Gastroesophageal sphincter (tissue), 4 donors: ENCODE results near the gene ST8SIA3. TPM values are rescaled to one million over a fixed set of nuclear protein-coding genes. Genes with fewer than 3 reads are reported as not detected.

Source experiments
- ATAC-seq: fragments of 150-250 bp; one replicate; pipeline ENCODE4 v1.9.1; 2016; ENCODE audit warnings: mild to moderate bottlenecking, moderate library complexity
- H3K27ac ChIP-seq, 4 donors: fragments of 200-600 bp; sonication (generic) in 3 of 4; 1 replicate in 3 of 4; 2 replicates in 1 of 4; pipeline ENCODE4 v1.5.1; 2016 to 2019
- H3K27me3 ChIP-seq: fragments of 200-600 bp; sonication (generic); one replicate; pipeline ENCODE4 v1.5.1; 2019
- H3K36me3 ChIP-seq, 2 donors: fragments of 200-600 bp; sonication (generic); one replicate each; pipeline ENCODE4 v1.5.1; 2019; ENCODE audit warnings: control low read depth in 1 of 2
- H3K4me1 ChIP-seq, 3 donors: fragments of 200-600 bp; sonication (generic); 1 replicate in 2 of 3; 2 replicates in 1 of 3; pipeline ENCODE4 v1.5.1; 2016 to 2019; ENCODE audit warnings: control low read depth in 2 of 3
- H3K4me3 ChIP-seq, 2 donors: fragments of 200-600 bp; sonication (generic); one replicate each; pipeline ENCODE4 v1.5.1; 2019; ENCODE audit warnings: mild to moderate bottlenecking in 1 of 2, moderate library complexity in 1 of 2
- H3K9me3 ChIP-seq, 3 donors: fragments of 200-600 bp; sonication (generic); one replicate each; pipeline ENCODE4 v1.5.1; 2017 to 2019; ENCODE audit warnings: control low read depth in 2 of 3
- EP300 ChIP-seq: sonication (generic); formaldehyde crosslinking; IDR thresholded peaks from one replicate; pipeline ENCODE4 v1.6.1; 2017; ENCODE audit warnings: antibody characterized with exemption, mild to moderate bottlenecking
- POLR2A ChIP-seq, 2 donors: fragments of 450-650 bp; IDR thresholded peaks; one replicate each; pipeline ENCODE4 v1.6.1; 2017; ENCODE audit warnings: antibody characterized with exemption in 2 of 2, mild to moderate bottlenecking in 2 of 2, moderate library complexity in 1 of 2
- POLR2AphosphoS5 ChIP-seq: sonication (generic); formaldehyde crosslinking; IDR thresholded peaks from one replicate; pipeline ENCODE4 v1.6.1; 2017; ENCODE audit warnings: antibody characterized with exemption
- WGBS, 2 donors: methylation state at CpG; one replicate each; pipeline ENCODE4 v1.1.5; 2018; ENCODE audit warnings: low coverage in 1 of 2; 5-methylcytosine and 5-hydroxymethylcytosine counted together
- total RNA-seq, 4 donors: library from RNA; depleted of rRNA; stranded (reverse); fragments of >200 nt; gene quantifications; one replicate each; pipeline ENCODE4 v1.1.0, GENCODE V29; 2016
- TF ChIP-seq, protein P1 (sequence below), 4 experiments: fragments of 200-600 bp in 2 of 4; fragments of 450-650 bp in 2 of 4; sonication (generic) in 1 of 4; IDR thresholded peaks; one replicate each; pipeline ENCODE4 v1.5.1; 2017 to 2019; ENCODE audit warnings: antibody characterized with exemption in 4 of 4, mild to moderate bottlenecking in 2 of 4, moderate library complexity in 2 of 4

Gene ST8SIA3
- total RNA-seq: under 1 TPM in 2 of 4 donors, not detected in 2; under 0.01 to 0.04 TPM

DNA sequence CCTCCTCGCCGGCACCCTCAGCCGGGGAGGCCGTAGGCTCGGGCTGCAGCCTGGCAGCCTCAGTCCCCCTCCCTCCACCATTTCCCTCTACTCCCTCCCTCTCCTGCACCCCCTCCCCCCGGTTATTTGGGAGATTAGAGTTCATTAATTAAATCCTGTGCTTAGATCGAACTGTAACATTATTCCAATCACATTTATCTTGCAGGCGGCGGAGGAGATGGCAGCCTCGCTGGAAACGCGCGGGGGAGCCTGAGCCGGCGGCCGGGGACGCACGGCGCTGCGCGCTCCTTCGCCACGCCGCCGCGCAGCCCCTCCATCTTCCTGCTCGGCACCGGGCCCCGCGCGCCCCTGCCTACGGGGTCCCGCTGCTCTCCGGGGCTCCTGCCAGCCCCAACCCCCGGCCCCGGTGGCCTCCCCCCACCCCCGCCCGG is at the start of gene ST8SIA3:
ST8SIA3 (plus strand) TSS at position 287 of the 431 bp plus-strand sequence. CDS start 290 bp downstream, outside the sequence.
- WGBS, 2 donors: 3% methylated on average over 6 of the region's 38 CpGs; no CpG with 5 or more reads in 1 of the 2 donors
- TF ChIP-seq POLR2AphosphoS5 (no peak), EP300 (no peak), POLR2A (IDR thresholded peaks at IDR 0.05) (no peak)
- TF ChIP-seq, protein P1, sequence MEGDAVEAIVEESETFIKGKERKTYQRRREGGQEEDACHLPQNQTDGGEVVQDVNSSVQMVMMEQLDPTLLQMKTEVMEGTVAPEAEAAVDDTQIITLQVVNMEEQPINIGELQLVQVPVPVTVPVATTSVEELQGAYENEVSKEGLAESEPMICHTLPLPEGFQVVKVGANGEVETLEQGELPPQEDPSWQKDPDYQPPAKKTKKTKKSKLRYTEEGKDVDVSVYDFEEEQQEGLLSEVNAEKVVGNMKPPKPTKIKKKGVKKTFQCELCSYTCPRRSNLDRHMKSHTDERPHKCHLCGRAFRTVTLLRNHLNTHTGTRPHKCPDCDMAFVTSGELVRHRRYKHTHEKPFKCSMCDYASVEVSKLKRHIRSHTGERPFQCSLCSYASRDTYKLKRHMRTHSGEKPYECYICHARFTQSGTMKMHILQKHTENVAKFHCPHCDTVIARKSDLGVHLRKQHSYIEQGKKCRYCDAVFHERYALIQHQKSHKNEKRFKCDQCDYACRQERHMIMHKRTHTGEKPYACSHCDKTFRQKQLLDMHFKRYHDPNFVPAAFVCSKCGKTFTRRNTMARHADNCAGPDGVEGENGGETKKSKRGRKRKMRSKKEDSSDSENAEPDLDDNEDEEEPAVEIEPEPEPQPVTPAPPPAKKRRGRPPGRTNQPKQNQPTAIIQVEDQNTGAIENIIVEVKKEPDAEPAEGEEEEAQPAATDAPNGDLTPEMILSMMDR (IDR thresholded peaks at IDR 0.05): no peak
- ATAC-seq: no peak
- Histone ChIP-seq H3K4me1 (peaks cover 0 to 21% (median 0%) of the 10 kb centered on the region in 3 donors), H3K27me3 (peaks cover 92% of the 10 kb centered on the region), H3K4me3 (no peak within 1 kb of the TSS), H3K36me3 (no peaks in the 10 kb centered on the region), H3K9me3 (peaks cover 0 to 8% (median 0%) of the 10 kb centered on the region in 3 donors), H3K27ac (no peak within 1 kb of the TSS)

DNA sequence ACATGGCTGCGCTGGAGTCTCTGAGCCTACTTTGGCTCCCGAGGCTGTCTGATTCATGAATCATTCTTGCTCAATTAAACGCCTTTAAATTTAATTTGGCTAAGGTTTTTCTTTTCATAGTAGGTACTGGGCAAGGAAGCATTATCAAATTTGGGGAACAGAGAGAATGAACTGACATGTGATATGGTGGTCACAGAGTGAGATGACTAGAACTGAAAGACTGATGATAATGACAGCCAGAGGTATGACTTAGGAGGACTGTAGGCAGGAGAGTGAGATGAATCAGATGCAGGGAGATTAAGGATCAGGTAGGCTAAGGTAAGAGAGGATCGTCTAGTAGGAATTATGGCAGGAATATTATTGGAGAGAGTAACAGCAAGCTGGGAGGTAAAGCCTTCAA is 40.9 kb upstream of the ST8SIA3 start:
- no peaks in the 10 kb centered on the region for H3K36me3 ChIP-seq
- no peak overlapping the region for H3K4me3 ChIP-seq
- H3K27ac ChIP-seq: no peak overlapping the region
- peaks cover 0 to 3% (median 0%) of the 10 kb centered on the region in 3 donors for H3K9me3 ChIP-seq
- H3K27me3 ChIP-seq: peaks cover 7% of the 10 kb centered on the region
- 67 to 70% methylated on average over 3 to 4 of the region's 4 CpGs for WGBS, 2 donors
- H3K4me1 ChIP-seq: no peaks in the 10 kb centered on the region
- no peak for ATAC-seq
- TF ChIP-seq POLR2A (IDR thresholded peaks at IDR 0.05): no peak

GRCh38 chr18:57312346-57313144 is 39.8 kb upstream of the ST8SIA3 start:
- no peak for TF ChIP-seq POLR2AphosphoS5
- TF ChIP-seq EP300: no peak
- TF ChIP-seq, protein P1 (IDR thresholded peaks at IDR 0.05): no peak
- TF ChIP-seq POLR2A (IDR thresholded peaks at IDR 0.05): no peak
- ATAC-seq: no peak
- no peaks in the 10 kb centered on the region for H3K4me1 ChIP-seq
- peaks cover 7% of the 10 kb centered on the region for H3K27me3 ChIP-seq
- 32 to 62% methylated on average over 3 of the region's 3 CpGs for WGBS, 2 donors
- H3K4me3 ChIP-seq: no peak overlapping the region
- no peak overlapping the region for H3K27ac ChIP-seq
- peaks cover 0 to 3% (median 0%) of the 10 kb centered on the region in 3 donors for H3K9me3 ChIP-seq
- H3K36me3 ChIP-seq: no peaks in the 10 kb centered on the region

DNA sequence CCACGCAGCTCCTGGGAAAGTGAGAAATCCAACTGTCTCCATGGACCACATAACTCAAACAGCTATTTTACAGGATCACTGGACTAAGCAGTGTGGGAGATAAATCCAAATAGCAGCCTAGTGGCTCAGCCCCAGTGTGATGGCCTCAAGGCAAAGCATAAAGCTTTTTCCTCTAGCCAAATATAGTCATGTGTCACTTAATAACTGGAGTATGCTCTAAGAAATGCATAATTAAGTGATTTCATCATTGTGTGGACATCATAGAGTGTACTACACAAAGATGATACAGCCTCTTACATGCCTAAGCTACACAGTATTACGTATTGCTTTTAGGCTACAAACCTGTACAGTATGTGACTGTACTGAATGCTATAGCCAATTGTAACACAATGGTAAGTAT is 31.8 kb upstream of the ST8SIA3 start:
- peaks cover 0 to 3% (median 0%) of the 10 kb centered on the region in 3 donors for H3K9me3 ChIP-seq
- H3K27me3 ChIP-seq: peaks cover 14% of the 10 kb centered on the region
- no peak overlapping the region for H3K27ac ChIP-seq
- no peaks in the 10 kb centered on the region for H3K36me3 ChIP-seq
- ATAC-seq: no peak
- no peaks in the 10 kb centered on the region for H3K4me1 ChIP-seq
- no peak for TF ChIP-seq POLR2AphosphoS5
- TF ChIP-seq POLR2A (IDR thresholded peaks at IDR 0.05): no peak
- TF ChIP-seq EP300: no peak
- TF ChIP-seq, protein P1 (IDR thresholded peaks at IDR 0.05): no peak
- no peak overlapping the region for H3K4me3 ChIP-seq
- 92 to 100% methylated on average over 1 of the region's 2 CpGs for WGBS, 2 donors

- peaks cover 8% of the 10 kb centered on the region for H3K27me3 ChIP-seq
- no peak overlapping the region for H3K4me3 ChIP-seq
- 21 to 29% methylated on average over 1 of the region's 1 CpG for WGBS, 2 donors
- no peak overlapping the region for H3K27ac ChIP-seq
- H3K36me3 ChIP-seq: no peaks in the 10 kb centered on the region
- no peak for TF ChIP-seq EP300
- TF ChIP-seq POLR2A (IDR thresholded peaks at IDR 0.05): no peak
- TF ChIP-seq, protein P1 (IDR thresholded peaks at IDR 0.05): no peak
- TF ChIP-seq POLR2AphosphoS5: no peak
- no peak for ATAC-seq
- H3K4me1 ChIP-seq: no peaks in the 10 kb centered on the region
- no peaks in the 10 kb centered on the region for H3K9me3 ChIP-seq
Observed at GRCh38 chr18:57325491-57326166, 26.7 kb upstream of the ST8SIA3 start.
